ENCODE measurements around the gene ARL1.

ARL1 gene

GRCh38 chr12:101375573-101375972 lies 32.0 kb downstream of the ARL1 start:
- H3K4me3 ChIP-seq (ENCODE audit: control insufficient read depth, low read depth, low read length) = no peak overlapping the region
- no peak for TF ChIP-seq CTCF (conservative IDR thresholded peaks at IDR 0.05; ENCODE audit: control insufficient read depth, insufficient read depth, low read depth, low read length)
- no peak for DNase-seq (ENCODE audit: low read depth)

GRCh38 chr12:101372431-101372830 lies 35.1 kb downstream of the ARL1 start:
- no peak for DNase-seq (ENCODE audit: low read depth)
- no peak overlapping the region for H3K4me3 ChIP-seq (ENCODE audit: control insufficient read depth, low read depth, low read length)
- no peak for TF ChIP-seq CTCF (conservative IDR thresholded peaks at IDR 0.05; ENCODE audit: control insufficient read depth, insufficient read depth, low read depth, low read length)

- H3K4me3 ChIP-seq (ENCODE audit: control insufficient read depth, low read depth, low read length) = no peak overlapping the region
- no peak for TF ChIP-seq CTCF (conservative IDR thresholded peaks at IDR 0.05; ENCODE audit: control insufficient read depth, insufficient read depth, low read depth, low read length)
- DNase-seq (ENCODE audit: low read depth) = no peak
These were observed 39.6 kb downstream of the ARL1 start for GRCh38 chr12:101368016-101368415.

- TF ChIP-seq CTCF (conservative IDR thresholded peaks at IDR 0.05; ENCODE audit: control insufficient read depth, insufficient read depth, low read depth, low read length) = no peak
- no peak overlapping the region for H3K4me3 ChIP-seq (ENCODE audit: control insufficient read depth, low read depth, low read length)
- no peak for DNase-seq (ENCODE audit: low read depth)
These were observed 46.1 kb downstream of the ARL1 start for GRCh38 chr12:101361455-101361854.

- TF ChIP-seq CTCF (conservative IDR thresholded peaks at IDR 0.05; ENCODE audit: control insufficient read depth, insufficient read depth, low read depth, low read length) = no peak
- DNase-seq (ENCODE audit: low read depth) = no peak
- no peak overlapping the region for H3K4me3 ChIP-seq (ENCODE audit: control insufficient read depth, low read depth, low read length)
These were observed 50.8 kb downstream of the ARL1 start for GRCh38 chr12:101356794-101357193.

GRCh38 chr12:101351682-101352081 lies 55.9 kb downstream of the ARL1 start:
- TF ChIP-seq CTCF (conservative IDR thresholded peaks at IDR 0.05; ENCODE audit: control insufficient read depth, insufficient read depth, low read depth, low read length) = no peak
- no peak for DNase-seq (ENCODE audit: low read depth)

GRCh38 chr12:101343893-101344292 lies 63.7 kb downstream of the ARL1 start:
- TF ChIP-seq CTCF (conservative IDR thresholded peaks at IDR 0.05; ENCODE audit: control insufficient read depth, insufficient read depth, low read depth, low read length) = no peak
- no peak for DNase-seq (ENCODE audit: low read depth)
- no peak overlapping the region for H3K4me3 ChIP-seq (ENCODE audit: control insufficient read depth, low read depth, low read length)

More at GRCh38 chr12:101351682-101352081, 55.9 kb downstream of the ARL1 start:
- no peak overlapping the region for H3K4me3 ChIP-seq (ENCODE audit: control insufficient read depth, low read depth, low read length)
